ENCODE data around the gene DCX.

DCX gene

DNA sequence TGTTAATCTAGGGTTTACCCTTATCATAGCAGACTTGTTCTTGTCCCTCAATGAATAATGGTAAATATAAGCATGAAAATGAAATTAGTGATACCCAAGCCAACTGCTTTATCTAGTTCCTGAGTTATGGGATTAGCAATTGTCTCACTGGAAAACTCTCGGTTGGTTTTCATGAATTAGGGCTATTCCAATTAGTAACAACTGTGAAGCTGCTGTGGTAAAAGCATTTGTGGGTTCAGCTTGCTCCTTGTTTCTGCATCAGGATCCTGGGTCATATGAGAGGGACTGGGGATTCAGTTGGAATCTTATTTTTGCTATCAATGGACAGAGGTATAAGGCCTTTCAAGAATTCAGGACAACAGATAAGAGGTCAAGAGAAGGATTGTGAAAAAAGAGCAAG lies 50.2 kb downstream of the DCX start:
- no peak overlapping the region for H3K4me3 ChIP-seq (ENCODE audit: control insufficient read depth, low read depth, low read length)
- DNase-seq (ENCODE audit: low read depth) = no peak
- TF ChIP-seq, protein P1, sequence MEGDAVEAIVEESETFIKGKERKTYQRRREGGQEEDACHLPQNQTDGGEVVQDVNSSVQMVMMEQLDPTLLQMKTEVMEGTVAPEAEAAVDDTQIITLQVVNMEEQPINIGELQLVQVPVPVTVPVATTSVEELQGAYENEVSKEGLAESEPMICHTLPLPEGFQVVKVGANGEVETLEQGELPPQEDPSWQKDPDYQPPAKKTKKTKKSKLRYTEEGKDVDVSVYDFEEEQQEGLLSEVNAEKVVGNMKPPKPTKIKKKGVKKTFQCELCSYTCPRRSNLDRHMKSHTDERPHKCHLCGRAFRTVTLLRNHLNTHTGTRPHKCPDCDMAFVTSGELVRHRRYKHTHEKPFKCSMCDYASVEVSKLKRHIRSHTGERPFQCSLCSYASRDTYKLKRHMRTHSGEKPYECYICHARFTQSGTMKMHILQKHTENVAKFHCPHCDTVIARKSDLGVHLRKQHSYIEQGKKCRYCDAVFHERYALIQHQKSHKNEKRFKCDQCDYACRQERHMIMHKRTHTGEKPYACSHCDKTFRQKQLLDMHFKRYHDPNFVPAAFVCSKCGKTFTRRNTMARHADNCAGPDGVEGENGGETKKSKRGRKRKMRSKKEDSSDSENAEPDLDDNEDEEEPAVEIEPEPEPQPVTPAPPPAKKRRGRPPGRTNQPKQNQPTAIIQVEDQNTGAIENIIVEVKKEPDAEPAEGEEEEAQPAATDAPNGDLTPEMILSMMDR (conservative IDR thresholded peaks at IDR 0.05; ENCODE audit: control insufficient read depth, insufficient read depth, low read depth, low read length) = no peak

DNA sequence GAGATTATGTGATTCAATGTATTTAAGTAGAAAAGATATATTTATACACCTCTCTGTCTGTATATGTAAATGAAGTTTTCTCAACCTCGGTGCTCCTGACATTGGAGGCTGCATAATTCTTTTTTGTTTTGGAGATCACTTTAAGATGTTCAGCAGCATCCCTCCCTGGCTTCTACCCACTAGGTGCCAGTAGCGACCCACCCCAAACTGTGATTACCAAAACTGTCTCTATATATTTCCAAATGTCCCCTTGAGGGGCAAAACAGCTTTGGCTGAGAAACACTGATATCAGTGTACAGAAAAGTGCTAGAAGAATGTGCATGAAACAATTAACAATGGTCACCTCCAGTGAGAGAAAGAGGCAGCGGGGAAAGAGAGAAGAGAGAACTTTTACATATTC lies 51.2 kb downstream of the DCX start:
- no peak overlapping the region for H3K4me3 ChIP-seq (ENCODE audit: control insufficient read depth, low read depth, low read length)
- DNase-seq (ENCODE audit: low read depth) = no peak
- TF ChIP-seq, protein P1 (conservative IDR thresholded peaks at IDR 0.05; ENCODE audit: control insufficient read depth, insufficient read depth, low read depth, low read length) = no peak

GRCh38 chrX:111355523-111356115 lies 56.4 kb downstream of the DCX start:
- H3K4me3 ChIP-seq (ENCODE audit: control insufficient read depth, low read depth, low read length) = no peak overlapping the region
- TF ChIP-seq, protein P1 (conservative IDR thresholded peaks at IDR 0.05; ENCODE audit: control insufficient read depth, insufficient read depth, low read depth, low read length) = no peak
- DNase-seq (ENCODE audit: low read depth) = peak; percentile 43

DNA sequence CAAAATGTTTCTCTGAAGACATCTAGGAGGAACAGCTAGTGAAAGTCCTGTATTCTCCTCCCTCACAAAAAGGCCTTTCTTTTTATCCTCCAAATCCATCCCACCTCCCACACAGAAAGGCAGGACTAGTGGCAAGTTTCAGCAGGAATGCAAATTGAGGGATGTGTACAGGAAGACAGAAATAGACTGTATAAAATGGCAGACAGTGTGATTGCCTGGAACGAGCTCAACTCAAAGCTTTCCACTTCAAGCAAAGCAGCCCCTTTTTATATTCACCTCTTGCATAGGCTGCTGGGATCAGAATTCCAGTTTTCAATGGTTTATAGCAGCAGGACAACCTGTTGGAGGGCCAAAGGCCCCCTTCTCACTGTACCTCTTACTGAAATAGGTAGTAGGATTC lies 57.5 kb downstream of the DCX start:
- DNase-seq (ENCODE audit: low read depth) = no peak
- TF ChIP-seq, protein P1 (conservative IDR thresholded peaks at IDR 0.05; ENCODE audit: control insufficient read depth, insufficient read depth, low read depth, low read length) = no peak
- no peak overlapping the region for H3K4me3 ChIP-seq (ENCODE audit: control insufficient read depth, low read depth, low read length)

GRCh38 chrX:111353793-111354192 lies 58.2 kb downstream of the DCX start:
- peak; percentile 88 for DNase-seq (ENCODE audit: low read depth)
- TF ChIP-seq, protein P1 (conservative IDR thresholded peaks at IDR 0.05; ENCODE audit: control insufficient read depth, insufficient read depth, low read depth, low read length) = no peak
- H3K4me3 ChIP-seq (ENCODE audit: control insufficient read depth, low read depth, low read length) = no peak overlapping the region

GRCh38 chrX:111352424-111352823 lies 59.6 kb downstream of the DCX start:
- H3K4me3 ChIP-seq (ENCODE audit: control insufficient read depth, low read depth, low read length) = no peak overlapping the region
- peak; percentile 94 for DNase-seq (ENCODE audit: low read depth)
- TF ChIP-seq, protein P1 (conservative IDR thresholded peaks at IDR 0.05; ENCODE audit: control insufficient read depth, insufficient read depth, low read depth, low read length) = no peak

GRCh38 chrX:111349934-111350333 lies 62.1 kb downstream of the DCX start:
- TF ChIP-seq, protein P1 (conservative IDR thresholded peaks at IDR 0.05; ENCODE audit: control insufficient read depth, insufficient read depth, low read depth, low read length) = no peak
- DNase-seq (ENCODE audit: low read depth) = no peak
- H3K4me3 ChIP-seq (ENCODE audit: control insufficient read depth, low read depth, low read length) = no peak overlapping the region

Data from fibroblast of mammary gland (primary cell).